Choroid plexus epithelial cell (primary cell): Measurements from ENCODE around the gene TRIM52.
A peak's percentile ranks its signal among the peaks of the same experiment; 100 is the strongest.
"Not testable (repeated sequence)": the region's sequence is repeated elsewhere in the genome, so short reads cannot be mapped to it uniquely, and the experiment has no call there.

Experiments used
- DNase-seq: peaks from one replicate; pipeline ENCODE4 v3.0.0-alpha.2; 2010; ENCODE audit warnings: low read depth
- H3K4me3 ChIP-seq: 2 replicates; pipeline ENCODE4 v1.5.1; 2011; ENCODE audit warnings: low read depth, mild to moderate bottlenecking, control low read depth, low read length, moderate library complexity
- TF ChIP-seq, protein P1 (sequence below): conservative IDR thresholded peaks from 2 replicates; pipeline ENCODE4 v1.5.1; 2011; ENCODE audit warnings: low read depth, mild to moderate bottlenecking, control low read depth, inconsistent platforms, low read length, moderate library complexity

TRIM52 gene

GRCh38 chr5:181217111-181217802 lies 43.7 kb downstream of the TRIM52 start:
- peak overlapping the region; percentile 49 for H3K4me3 ChIP-seq
- TF ChIP-seq, protein P1, sequence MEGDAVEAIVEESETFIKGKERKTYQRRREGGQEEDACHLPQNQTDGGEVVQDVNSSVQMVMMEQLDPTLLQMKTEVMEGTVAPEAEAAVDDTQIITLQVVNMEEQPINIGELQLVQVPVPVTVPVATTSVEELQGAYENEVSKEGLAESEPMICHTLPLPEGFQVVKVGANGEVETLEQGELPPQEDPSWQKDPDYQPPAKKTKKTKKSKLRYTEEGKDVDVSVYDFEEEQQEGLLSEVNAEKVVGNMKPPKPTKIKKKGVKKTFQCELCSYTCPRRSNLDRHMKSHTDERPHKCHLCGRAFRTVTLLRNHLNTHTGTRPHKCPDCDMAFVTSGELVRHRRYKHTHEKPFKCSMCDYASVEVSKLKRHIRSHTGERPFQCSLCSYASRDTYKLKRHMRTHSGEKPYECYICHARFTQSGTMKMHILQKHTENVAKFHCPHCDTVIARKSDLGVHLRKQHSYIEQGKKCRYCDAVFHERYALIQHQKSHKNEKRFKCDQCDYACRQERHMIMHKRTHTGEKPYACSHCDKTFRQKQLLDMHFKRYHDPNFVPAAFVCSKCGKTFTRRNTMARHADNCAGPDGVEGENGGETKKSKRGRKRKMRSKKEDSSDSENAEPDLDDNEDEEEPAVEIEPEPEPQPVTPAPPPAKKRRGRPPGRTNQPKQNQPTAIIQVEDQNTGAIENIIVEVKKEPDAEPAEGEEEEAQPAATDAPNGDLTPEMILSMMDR = peak; percentile 5
- peak; percentile 60 for DNase-seq

DNA sequence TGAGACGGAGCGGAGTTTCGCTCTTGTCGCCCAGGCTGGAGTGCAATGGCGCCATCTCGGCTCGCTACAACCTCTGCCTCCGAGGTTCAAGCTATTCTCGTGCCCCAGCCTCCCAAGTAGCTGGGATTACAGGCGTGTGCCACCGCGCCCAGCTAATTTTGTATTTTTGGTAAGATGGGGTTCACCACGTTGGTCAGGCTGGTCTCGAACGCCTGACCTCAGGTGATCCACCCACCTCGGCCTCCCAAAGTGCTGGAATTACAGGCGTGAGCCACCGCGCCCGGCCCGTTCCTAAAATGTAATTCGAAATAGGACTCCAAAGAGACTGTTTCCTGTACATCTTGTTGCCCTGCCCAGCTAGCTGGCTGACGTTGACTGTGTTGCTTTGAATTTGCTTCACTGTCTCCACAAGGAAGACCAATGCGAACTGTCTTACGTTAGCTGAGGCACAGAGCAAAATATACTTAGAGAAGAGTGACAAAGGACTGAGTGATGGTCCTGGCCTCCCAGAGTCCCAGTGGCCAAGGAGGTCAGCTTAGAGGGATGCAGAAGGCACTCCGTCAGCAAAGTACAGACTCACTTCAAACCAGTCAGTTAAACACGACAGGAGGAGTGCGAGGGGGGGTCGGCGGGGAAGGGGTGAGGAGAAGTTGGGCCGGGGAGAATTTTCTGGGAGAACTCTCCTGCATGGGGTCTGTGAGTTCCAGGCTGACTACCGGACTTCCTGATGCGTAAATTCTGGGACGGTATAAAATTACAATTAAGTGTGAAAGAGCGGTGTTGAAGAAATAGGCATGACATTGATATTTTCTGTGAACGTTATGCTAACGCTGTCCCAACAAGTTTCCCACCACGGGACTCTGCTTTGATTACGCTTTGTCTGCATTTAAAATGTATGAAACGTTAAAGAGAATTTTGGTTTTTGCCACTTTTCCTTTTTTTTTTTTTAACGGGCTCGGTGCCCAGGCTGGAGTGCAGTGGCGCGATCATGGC lies 44.6 kb downstream of the TRIM52 start:
- no peak for DNase-seq
- TF ChIP-seq, protein P1 = no peak

DNA sequence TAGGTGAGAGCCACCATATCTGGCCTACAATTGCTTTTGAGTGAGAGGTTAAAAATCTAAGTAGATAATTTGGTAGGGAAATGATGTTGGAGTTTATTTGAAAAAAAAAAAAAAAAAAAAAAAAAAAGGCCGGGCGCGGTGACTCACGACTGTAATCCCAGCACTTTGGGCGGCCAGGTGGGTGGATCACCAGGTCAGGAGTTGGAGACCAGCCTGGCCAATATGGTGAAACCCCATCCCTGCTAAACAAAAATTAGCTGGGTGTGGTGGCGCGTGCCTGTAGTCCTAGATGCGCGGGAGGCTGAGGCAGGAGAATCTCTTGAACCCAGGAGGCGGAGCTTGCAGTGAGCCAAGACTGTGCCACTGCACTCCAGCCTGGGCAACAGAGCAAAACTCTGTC lies 46.7 kb downstream of the TRIM52 start:
- H3K4me3 ChIP-seq, DNase-seq: not testable (repeated sequence)

More for the DNA sequence above, 44.6 kb downstream of the TRIM52 start:
- no peak overlapping the region for H3K4me3 ChIP-seq

DNA sequence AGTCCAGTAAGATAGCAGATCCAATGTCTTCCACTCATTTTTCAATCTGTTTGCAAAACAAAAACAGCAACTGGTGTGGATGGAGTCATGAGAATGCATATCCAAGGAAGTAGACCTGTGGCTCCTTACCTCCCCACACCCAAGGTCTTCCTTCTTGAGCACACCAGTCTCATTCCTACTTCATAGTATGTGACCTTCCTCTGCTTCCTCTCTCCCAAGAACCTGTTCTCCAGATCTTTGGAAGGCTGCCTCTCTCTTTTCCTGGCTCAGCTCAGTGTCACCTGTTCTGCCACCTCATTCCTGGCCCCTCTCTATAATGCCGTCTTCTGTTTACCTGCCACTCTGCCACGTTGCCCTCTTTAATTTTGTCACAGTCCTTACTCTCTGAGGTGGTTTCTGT lies 48.0 kb downstream of the TRIM52 start:
- TF ChIP-seq, protein P1 = no peak
- DNase-seq = no peak
- H3K4me3 ChIP-seq = no peak overlapping the region

- DNase-seq = no peak
- no peak overlapping the region for H3K4me3 ChIP-seq
- TF ChIP-seq, protein P1 = no peak
Observed at GRCh38 chr5:181212080-181212479, 48.9 kb downstream of the TRIM52 start.

DNA sequence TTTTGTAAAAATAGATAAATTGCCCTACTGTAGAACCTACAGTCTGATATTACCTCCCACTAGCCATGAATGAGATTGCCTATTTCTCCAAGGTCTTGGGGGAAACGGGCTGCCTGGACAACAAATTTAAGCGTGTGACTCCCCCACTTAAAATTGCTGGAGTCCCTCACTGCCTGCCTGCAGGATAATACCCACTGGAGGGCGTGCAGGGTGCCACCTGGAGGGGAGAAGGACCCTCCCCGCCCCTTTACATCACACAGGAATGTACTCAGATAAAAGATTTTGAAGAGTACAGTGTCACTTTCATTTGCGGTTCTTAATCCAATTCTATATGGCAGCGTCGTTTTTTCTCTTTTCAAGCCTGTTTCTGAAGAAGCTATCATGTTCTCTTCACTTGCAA lies 49.7 kb downstream of the TRIM52 start:
- TF ChIP-seq, protein P1 = no peak
- no peak for DNase-seq
- no peak overlapping the region for H3K4me3 ChIP-seq

- not testable (repeated sequence) for DNase-seq, H3K4me3 ChIP-seq
Observed at GRCh38 chr5:181210698-181211097, 50.2 kb downstream of the TRIM52 start.

- not testable (repeated sequence) for H3K4me3 ChIP-seq, DNase-seq
Observed at GRCh38 chr5:181210148-181210547, 50.8 kb downstream of the TRIM52 start.

GRCh38 chr5:181209006-181209405 lies 51.9 kb downstream of the TRIM52 start:
- H3K4me3 ChIP-seq, DNase-seq: not testable (repeated sequence)
